Vagina (tissue), 2 donors: ENCODE results near the gene MSX2. TPM values are rescaled to one million over a fixed set of nuclear protein-coding genes. Genes with fewer than 3 reads are reported as not detected.

Experiments
- DNase-seq, 2 donors: peaks; one replicate each; pipeline ENCODE4 v3.0.0-alpha.2; 2017; ENCODE audit errors: extremely low spot score in 2 of 2
- H3K27ac ChIP-seq: fragments of 200-600 bp; sonication (generic); one replicate; pipeline ENCODE4 v1.5.1; 2019
- H3K27me3 ChIP-seq: fragments of 200-600 bp; sonication (generic); one replicate; pipeline ENCODE4 v1.5.1; 2019
- H3K36me3 ChIP-seq, 2 donors: fragments of 200-600 bp; sonication (generic); one replicate each; pipeline ENCODE4 v1.5.1; 2017 to 2019
- H3K4me1 ChIP-seq: fragments of 200-600 bp; sonication (generic); one replicate; pipeline ENCODE4 v1.5.1; 2019
- H3K4me3 ChIP-seq, 2 donors: fragments of 200-600 bp; sonication (generic); 1 replicate in 1 of 2; 2 replicates in 1 of 2; pipeline ENCODE4 v1.5.1; 2016 to 2019
- H3K9me3 ChIP-seq: fragments of 200-600 bp; sonication (generic); one replicate; pipeline ENCODE4 v1.5.1; 2019
- POLR2A ChIP-seq, 2 donors: fragments of 450-650 bp; IDR thresholded peaks; one replicate each; pipeline ENCODE4 v1.6.1; 2017; ENCODE audit warnings: antibody characterized with exemption in 2 of 2, mild to moderate bottlenecking in 2 of 2, moderate library complexity in 2 of 2
- POLR2AphosphoS5 ChIP-seq, 2 donors: sonication (generic); formaldehyde crosslinking; IDR thresholded peaks; one replicate each; pipeline ENCODE4 v1.9.0; 2017; ENCODE audit warnings: antibody characterized with exemption in 2 of 2, mild to moderate bottlenecking in 2 of 2, low read depth in 1 of 2; ENCODE audit not compliant: insufficient read depth in 1 of 2
- intact Hi-C: fragments of 100-400 bp; cut with DNase I; formaldehyde crosslinking; loops from one replicate; pipeline ENCODE4 v1.15.1; 2023
- total RNA-seq: library from RNA; depleted of rRNA; stranded (reverse); fragments of >200 nt; gene quantifications from one replicate; pipeline ENCODE4 v1.2.3, GENCODE V29; 2016
- TF ChIP-seq, protein P1 (sequence below), 3 experiments: fragments of 450-650 bp in 2 of 3; fragments of 200-600 bp in 1 of 3; sonication (generic) in 1 of 3; IDR thresholded peaks; one replicate each; pipeline ENCODE4 v1.5.1; 2017 to 2019; ENCODE audit warnings: antibody characterized with exemption in 3 of 3, mild to moderate bottlenecking in 2 of 3, moderate library complexity in 2 of 3

The MSX2 gene
- total RNA-seq, 1 donor from 2014 or later = 1.2 TPM

DNA sequence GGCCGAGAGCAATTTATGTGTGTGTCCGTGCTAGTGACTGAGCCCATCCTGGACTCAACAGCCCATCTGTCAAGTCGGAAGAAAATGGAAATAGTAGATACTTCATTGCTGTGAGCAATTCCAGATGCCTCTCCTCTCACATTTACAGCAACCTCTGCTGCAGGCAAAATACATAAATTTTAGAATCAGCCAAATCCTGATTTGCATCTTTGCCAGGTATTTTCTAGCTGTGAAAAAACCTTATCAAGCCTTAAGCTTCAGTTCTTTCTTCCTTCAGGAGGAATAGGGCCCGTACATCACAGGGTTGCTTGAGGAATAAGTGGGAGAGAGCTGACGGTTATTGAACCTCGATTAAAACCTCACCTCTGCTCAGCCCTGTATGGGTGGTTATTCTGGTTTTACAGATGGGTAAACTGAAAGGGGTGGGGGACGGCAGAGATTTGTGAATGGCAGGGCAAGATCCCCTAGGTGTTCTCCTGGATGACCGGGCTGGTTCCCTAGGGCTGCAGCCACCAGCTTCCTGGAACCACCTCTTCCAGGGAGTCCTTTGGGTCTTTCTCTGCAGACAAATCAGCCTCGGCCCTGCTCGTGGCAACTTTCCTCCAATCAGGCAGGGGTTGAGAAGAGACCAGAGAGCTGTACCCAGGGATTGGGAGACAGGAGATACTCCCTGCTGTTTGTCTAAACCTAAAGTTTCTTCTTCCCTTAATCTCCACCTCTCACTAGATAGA lies 5.3 kb upstream of the MSX2 start:
- H3K36me3 ChIP-seq = no peaks in the 10 kb centered on the region
- no peak for DNase-seq
- no peaks in the 10 kb centered on the region for H3K9me3 ChIP-seq
- H3K27me3 ChIP-seq = no peaks in the 10 kb centered on the region
- no peak overlapping the region for H3K27ac ChIP-seq
- no peak for TF ChIP-seq POLR2A (IDR thresholded peaks at IDR 0.05)
- TF ChIP-seq, protein P1, sequence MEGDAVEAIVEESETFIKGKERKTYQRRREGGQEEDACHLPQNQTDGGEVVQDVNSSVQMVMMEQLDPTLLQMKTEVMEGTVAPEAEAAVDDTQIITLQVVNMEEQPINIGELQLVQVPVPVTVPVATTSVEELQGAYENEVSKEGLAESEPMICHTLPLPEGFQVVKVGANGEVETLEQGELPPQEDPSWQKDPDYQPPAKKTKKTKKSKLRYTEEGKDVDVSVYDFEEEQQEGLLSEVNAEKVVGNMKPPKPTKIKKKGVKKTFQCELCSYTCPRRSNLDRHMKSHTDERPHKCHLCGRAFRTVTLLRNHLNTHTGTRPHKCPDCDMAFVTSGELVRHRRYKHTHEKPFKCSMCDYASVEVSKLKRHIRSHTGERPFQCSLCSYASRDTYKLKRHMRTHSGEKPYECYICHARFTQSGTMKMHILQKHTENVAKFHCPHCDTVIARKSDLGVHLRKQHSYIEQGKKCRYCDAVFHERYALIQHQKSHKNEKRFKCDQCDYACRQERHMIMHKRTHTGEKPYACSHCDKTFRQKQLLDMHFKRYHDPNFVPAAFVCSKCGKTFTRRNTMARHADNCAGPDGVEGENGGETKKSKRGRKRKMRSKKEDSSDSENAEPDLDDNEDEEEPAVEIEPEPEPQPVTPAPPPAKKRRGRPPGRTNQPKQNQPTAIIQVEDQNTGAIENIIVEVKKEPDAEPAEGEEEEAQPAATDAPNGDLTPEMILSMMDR (IDR thresholded peaks at IDR 0.05) = no peak
- TF ChIP-seq POLR2AphosphoS5 (IDR thresholded peaks at IDR 0.05; ENCODE audit: insufficient read depth in 1 of 2, low read depth in 1 of 2) = no peak
- intact Hi-C loops = no loop called here
- H3K4me1 ChIP-seq = peaks cover 13% of the 10 kb centered on the region
- H3K4me3 ChIP-seq = no peak overlapping the region

DNA sequence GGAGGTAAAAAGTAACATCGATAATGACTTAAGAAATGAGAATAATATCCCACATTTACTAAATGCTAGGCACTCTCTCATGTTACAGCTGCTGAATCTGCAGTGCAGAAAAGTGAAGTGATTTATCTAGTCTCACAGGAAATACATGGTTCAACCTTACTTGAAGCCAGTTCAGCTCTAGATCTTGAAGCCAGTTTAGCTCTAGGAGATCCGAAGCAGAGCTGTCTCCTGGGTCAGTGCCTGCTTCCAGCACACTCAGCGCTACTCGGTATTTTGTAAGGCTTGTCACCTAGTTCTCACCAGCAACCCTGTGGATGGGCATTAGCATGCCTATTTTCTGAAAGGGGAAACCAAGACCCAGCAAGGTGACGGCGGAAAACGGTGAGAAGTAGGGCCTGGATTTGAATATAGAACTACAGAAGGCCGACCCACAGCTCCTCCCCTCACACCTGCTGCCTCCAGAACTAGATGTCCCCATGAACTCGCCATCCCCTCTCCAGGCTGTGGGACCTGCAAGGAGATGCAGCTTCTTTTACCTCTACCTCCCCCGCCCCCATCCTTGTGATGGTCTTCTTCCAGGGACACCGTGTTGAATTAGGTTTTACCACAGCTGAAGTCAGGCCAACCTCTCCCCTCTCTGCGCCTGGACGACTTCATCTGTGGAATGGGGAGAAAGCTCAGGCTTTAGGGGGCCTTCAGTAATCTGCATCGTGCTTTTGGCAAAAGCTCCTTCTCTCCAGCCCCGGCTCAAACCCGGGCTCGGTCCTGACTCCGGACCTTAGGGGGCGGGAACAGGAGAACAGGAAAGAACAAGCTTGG lies 4.4 kb upstream of the MSX2 start:
- Histone ChIP-seq H3K27me3 (no peaks in the 10 kb centered on the region), H3K36me3 (no peaks in the 10 kb centered on the region), H3K4me3 (no peak overlapping the region), H3K9me3 (no peaks in the 10 kb centered on the region), H3K27ac (no peak overlapping the region), H3K4me1 (peaks cover 15% of the 10 kb centered on the region)
- TF ChIP-seq POLR2AphosphoS5 (IDR thresholded peaks at IDR 0.05; ENCODE audit: insufficient read depth in 1 of 2, low read depth in 1 of 2) (no peak), POLR2A (IDR thresholded peaks at IDR 0.05) (no peak)
- TF ChIP-seq, protein P1 (IDR thresholded peaks at IDR 0.05) = no peak
- intact Hi-C loops = no loop called here
- DNase-seq = no peak

DNA sequence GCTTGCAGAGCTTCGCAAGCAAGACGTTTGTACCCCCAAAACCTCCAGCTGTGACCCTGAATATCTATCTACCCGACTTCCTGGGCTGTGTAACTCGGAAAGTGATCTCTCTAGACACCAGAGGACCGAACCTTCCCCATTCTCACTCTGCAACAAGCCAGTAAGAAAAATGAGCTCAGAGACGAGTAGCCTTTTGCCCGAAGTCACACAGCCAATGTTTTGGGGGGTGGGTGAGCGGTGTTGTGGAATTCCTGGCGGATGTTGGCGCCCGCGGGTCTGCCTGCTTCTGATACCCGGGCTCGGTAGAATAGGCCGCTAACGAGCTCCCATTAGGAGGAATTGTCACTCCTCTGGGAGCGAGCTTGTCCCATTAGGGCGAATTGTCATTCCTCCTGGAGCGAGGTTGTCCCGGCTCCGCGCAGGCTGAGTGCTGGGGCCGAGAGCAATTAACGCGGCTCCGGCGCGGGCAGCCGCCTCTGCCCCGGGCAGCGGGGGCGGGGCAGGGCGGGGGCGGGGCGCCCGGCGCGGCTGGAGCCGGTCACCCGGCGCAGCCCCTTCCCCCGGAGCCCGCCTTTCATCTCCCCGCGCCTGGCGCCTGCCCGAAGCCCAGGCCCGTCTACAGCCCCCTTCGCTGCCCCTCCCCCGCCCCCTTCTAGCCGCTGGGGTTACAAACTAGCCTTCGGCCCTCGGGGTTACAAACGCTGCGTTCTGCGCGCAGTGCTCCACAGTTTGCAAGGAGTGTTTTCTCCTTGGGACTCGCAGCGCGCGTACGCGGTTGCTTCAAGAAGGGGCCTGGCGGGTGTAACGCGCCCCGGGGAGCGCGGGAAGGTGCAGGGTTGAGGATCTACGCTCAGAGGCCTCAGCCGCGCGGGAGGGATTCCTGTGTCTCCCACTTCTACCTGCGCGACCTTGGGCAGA lies 3.5 kb upstream of the MSX2 start:
- H3K4me3 ChIP-seq = peak overlapping the region in 1 of 2 donors; percentile 39
- TF ChIP-seq, protein P1 (IDR thresholded peaks at IDR 0.05) = no peak
- TF ChIP-seq POLR2AphosphoS5 (IDR thresholded peaks at IDR 0.05; ENCODE audit: insufficient read depth in 1 of 2, low read depth in 1 of 2) = no peak
- TF ChIP-seq POLR2A (IDR thresholded peaks at IDR 0.05) = no peak
- no peak overlapping the region for H3K27ac ChIP-seq
- no peak for DNase-seq
- H3K4me1 ChIP-seq = peaks cover 24% of the 10 kb centered on the region
- no peaks in the 10 kb centered on the region for H3K36me3 ChIP-seq
- H3K9me3 ChIP-seq = no peaks in the 10 kb centered on the region
- no peaks in the 10 kb centered on the region for H3K27me3 ChIP-seq
- intact Hi-C loops = no loop called here

DNA sequence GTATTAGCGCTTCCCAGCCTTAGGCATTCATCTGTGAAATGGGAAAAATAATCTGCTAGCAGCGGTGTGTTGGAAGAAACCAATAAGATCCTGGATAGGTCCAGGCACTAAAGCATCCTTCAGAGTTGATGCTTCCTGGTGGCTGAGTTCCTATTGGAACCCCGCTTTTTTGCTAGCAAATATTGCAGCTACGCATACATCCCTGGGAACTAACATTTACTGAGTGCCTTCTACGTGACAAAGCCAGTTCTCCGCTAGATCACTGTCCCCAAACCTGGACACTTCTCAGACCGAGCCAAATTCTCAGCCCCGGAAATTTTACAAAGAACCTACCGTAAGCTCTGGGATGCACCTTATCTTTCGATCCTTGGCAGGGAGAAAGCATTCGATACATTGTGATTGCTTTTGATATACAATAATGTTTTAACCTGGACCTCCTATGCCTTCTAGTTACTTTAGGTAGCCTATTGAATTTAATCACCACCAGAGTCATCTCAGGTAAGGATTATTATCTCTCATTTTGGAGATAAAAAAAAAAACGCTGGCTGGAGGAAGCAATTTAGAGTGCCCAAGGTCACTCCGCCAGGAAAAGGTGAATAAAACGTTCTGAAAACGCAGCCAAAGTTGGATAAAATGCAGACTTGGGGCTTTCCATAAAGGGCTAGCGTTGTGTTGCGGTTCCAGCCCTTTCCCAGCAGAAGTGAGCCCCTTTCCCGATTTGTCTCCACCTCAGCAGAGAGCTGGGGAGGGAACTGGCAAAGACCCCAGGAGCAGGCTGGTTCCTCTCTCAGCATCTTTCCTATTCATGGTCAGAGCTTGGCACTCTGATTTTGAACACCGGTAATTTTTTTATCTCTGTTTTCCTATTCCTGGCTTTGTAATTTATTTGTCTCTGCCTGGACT lies 2.6 kb upstream of the MSX2 start:
- no peak overlapping the region for H3K27ac ChIP-seq
- no peaks in the 10 kb centered on the region for H3K36me3 ChIP-seq
- peak overlapping the region in 1 of 2 donors; percentile 39 for H3K4me3 ChIP-seq
- TF ChIP-seq POLR2A (IDR thresholded peaks at IDR 0.05) (no peak), POLR2AphosphoS5 (IDR thresholded peaks at IDR 0.05; ENCODE audit: insufficient read depth in 1 of 2, low read depth in 1 of 2) (no peak)
- TF ChIP-seq, protein P1 (IDR thresholded peaks at IDR 0.05) = no peak
- H3K27me3 ChIP-seq = no peaks in the 10 kb centered on the region
- intact Hi-C loops = no loop called here
- H3K4me1 ChIP-seq = peaks cover 25% of the 10 kb centered on the region
- no peaks in the 10 kb centered on the region for H3K9me3 ChIP-seq
- DNase-seq = no peak
